Esophagus squamous epithelium (tissue), 5 donors: ENCODE data around the gene CMTR2. TPM values are rescaled to one million over a fixed set of nuclear protein-coding genes. Genes with fewer than 3 reads are reported as not detected.

Source experiments
- DNase-seq: peaks from one replicate; lab custom pipeline; 2025; lab: John Stamatoyannopoulos, UW
- H3K27ac ChIP-seq, 4 donors: fragments of 200-600 bp; sonication (generic); one replicate each; pipeline ENCODE4 v1.5.1; 2016 to 2019; ENCODE audit warnings: mild to moderate bottlenecking in 1 of 4
- H3K27me3 ChIP-seq, 4 donors: fragments of 200-600 bp; sonication (generic); 1 replicate in 3 of 4; 2 replicates in 1 of 4; pipeline versions ENCODE4 v1.5.1 to v1.6.0; 2017 to 2021; ENCODE audit warnings: antibody characterized with exemption in 1 of 4
- H3K36me3 ChIP-seq, 3 donors: fragments of 200-600 bp; sonication (generic); one replicate each; pipeline ENCODE4 v1.5.1; 2016 to 2019
- H3K4me1 ChIP-seq, 3 donors: fragments of 200-600 bp; sonication (generic); one replicate each; pipeline ENCODE4 v1.5.1; 2017 to 2019
- H3K4me3 ChIP-seq, 4 donors: fragments of 200-600 bp; sonication (generic); 1 replicate in 3 of 4; 2 replicates in 1 of 4; pipeline ENCODE4 v1.5.1; 2016 to 2019; ENCODE audit warnings: mild to moderate bottlenecking in 2 of 4, moderate library complexity in 1 of 4
- H3K9me3 ChIP-seq, 3 donors: fragments of 200-600 bp; sonication (generic); one replicate each; pipeline ENCODE4 v1.5.1; 2016 to 2019
- CTCF ChIP-seq, 6 experiments: fragments of 450-650 bp in 4 of 6; fragments of 200-600 bp in 2 of 6; sonication (generic) in 2 of 6; IDR thresholded peaks; one replicate each; pipeline ENCODE4 v1.5.1; 2016 to 2019; ENCODE audit warnings: antibody characterized with exemption in 6 of 6, mild to moderate bottlenecking in 4 of 6, moderate library complexity in 4 of 6
- POLR2A ChIP-seq, 4 donors: fragments of 450-650 bp; IDR thresholded peaks; one replicate each; pipeline ENCODE4 v1.6.1; 2017; ENCODE audit warnings: antibody characterized with exemption in 4 of 4, mild to moderate bottlenecking in 4 of 4, moderate library complexity in 3 of 4
- WGBS, 2 donors: methylation state at CpG; one replicate each; pipeline ENCODE4 v1.1.5; 2018; 5-methylcytosine and 5-hydroxymethylcytosine counted together
- intact Hi-C: fragments of 100-400 bp; cut with DNase I; formaldehyde crosslinking; loops from one replicate; pipeline ENCODE4 v1.15.0; 2022
- total RNA-seq, 4 donors: library from RNA; depleted of rRNA; stranded (reverse); fragments of >200 nt; gene quantifications; one replicate each; pipeline ENCODE4 v1.1.0, GENCODE V29; 2016
- donor health status: DM: yes; HTN: yes; CAD: no.

Gene CMTR2
- total RNA-seq, 4 donors from 2014 or later: 18.1 to 39.4 (median 29.3) TPM

GRCh38 chr16:71246309-71246708, 42.9 kb downstream of the CMTR2 start:
- Histone ChIP-seq H3K4me3 (no peak overlapping the region), H3K9me3 (no peaks in the 10 kb centered on the region), H3K27ac (no peak overlapping the region), H3K4me1 (peaks cover 0 to 21% (median 0%) of the 10 kb centered on the region in 3 donors), H3K27me3 (no peaks in the 10 kb centered on the region), H3K36me3 (no peaks in the 10 kb centered on the region)
- DNase-seq: no peak
- TF ChIP-seq CTCF (IDR thresholded peaks at IDR 0.05): no peak
- no peak for TF ChIP-seq POLR2A (IDR thresholded peaks at IDR 0.05)
- intact Hi-C loops: no loop called here

- Histone ChIP-seq H3K4me1 (peaks cover 0 to 3% (median 0%) of the 10 kb centered on the region in 3 donors), H3K27ac (no peak overlapping the region), H3K9me3 (no peaks in the 10 kb centered on the region), H3K4me3 (no peak overlapping the region), H3K27me3 (no peaks in the 10 kb centered on the region), H3K36me3 (no peaks in the 10 kb centered on the region)
- 82 to 86% methylated on average over 1 of the region's 1 CpG for WGBS, 2 donors
- DNase-seq: no peak
- intact Hi-C loops: no loop called here
- TF ChIP-seq POLR2A (IDR thresholded peaks at IDR 0.05) (no peak), CTCF (IDR thresholded peaks at IDR 0.05) (no peak)
These were observed 44.7 kb downstream of the CMTR2 start for GRCh38 chr16:71244521-71244920.

- H3K36me3 ChIP-seq: no peaks in the 10 kb centered on the region
- intact Hi-C loops: no loop called here
- H3K4me1 ChIP-seq: no peaks in the 10 kb centered on the region
- WGBS, 2 donors: 37 to 50% methylated on average over 3 of the region's 3 CpGs
- TF ChIP-seq POLR2A (IDR thresholded peaks at IDR 0.05) (no peak), CTCF (IDR thresholded peaks at IDR 0.05) (no peak)
- no peaks in the 10 kb centered on the region for H3K9me3 ChIP-seq
- H3K27me3 ChIP-seq: no peaks in the 10 kb centered on the region
- DNase-seq: no peak
- no peak overlapping the region for H3K27ac ChIP-seq
- no peak overlapping the region for H3K4me3 ChIP-seq
These were observed 46.6 kb downstream of the CMTR2 start for GRCh38 chr16:71242601-71243000.

GRCh38 chr16:71242036-71242435, 47.2 kb downstream of the CMTR2 start:
- Histone ChIP-seq H3K4me1 (no peaks in the 10 kb centered on the region), H3K9me3 (no peaks in the 10 kb centered on the region), H3K27me3 (no peaks in the 10 kb centered on the region), H3K4me3 (no peak overlapping the region), H3K27ac (no peak overlapping the region), H3K36me3 (no peaks in the 10 kb centered on the region)
- intact Hi-C loops: no loop called here
- WGBS, 2 donors: 67 to 77% methylated on average over 4 of the region's 4 CpGs
- TF ChIP-seq POLR2A (IDR thresholded peaks at IDR 0.05) (no peak), CTCF (IDR thresholded peaks at IDR 0.05) (no peak)
- no peak for DNase-seq

Other genes with a start within 250 kb of the CMTR2 start
- gene HYDIN, start 58.7 kb downstream of the CMTR2 start, total RNA-seq: 1 to 10 TPM in 1 of 4 donors, under 1 TPM in 2, not detected in 1; 0.23 to 2.4 (median 0.38) TPM
- gene CALB2, start 69.3 kb upstream of the CMTR2 start, total RNA-seq: 1 to 10 TPM in 3 of 4 donors, under 1 TPM in 1; 0.35 to 3.8 (median 2.4) TPM
- not detected for gene TLE7, start 152.7 kb upstream of the CMTR2 start, total RNA-seq
- 1 to 10 TPM; 2.5 to 7.4 (median 3.4) TPM for gene ZNF23, start 172.8 kb upstream of the CMTR2 start, total RNA-seq
- gene ZNF19, start 199.9 kb upstream of the CMTR2 start, total RNA-seq: 1 to 10 TPM; 1.1 to 5.0 (median 1.7) TPM
- gene CHST4, start 237.0 kb upstream of the CMTR2 start, total RNA-seq: 1 to 10 TPM in 1 of 4 donors, not detected in 3; 2.6 TPM